ENCODE measurements around the gene KLF8.

The KLF8 gene

DNA sequence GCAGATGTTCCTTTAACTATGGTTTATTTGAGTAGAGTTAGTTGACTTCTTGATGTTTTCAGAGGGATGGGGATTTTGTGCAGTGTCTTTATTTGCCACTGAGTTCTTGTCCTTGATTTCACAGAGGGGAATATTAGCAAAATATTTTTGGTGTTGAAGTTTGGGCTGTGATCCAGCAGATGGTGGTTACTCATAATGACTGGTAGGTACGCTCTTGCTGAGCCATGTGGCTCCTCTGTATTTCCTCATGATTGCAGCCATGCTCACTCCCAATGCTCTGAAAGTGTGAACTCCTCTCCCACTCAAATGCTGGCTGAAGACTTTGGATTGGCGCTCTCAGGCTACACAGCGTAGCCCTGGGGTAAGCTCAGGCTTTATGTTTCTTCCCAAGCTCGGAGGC is 77.7 kb downstream of the KLF8 start:
- DNase-seq (ENCODE audit: low read depth in 2 of 2) = no peak

DNA sequence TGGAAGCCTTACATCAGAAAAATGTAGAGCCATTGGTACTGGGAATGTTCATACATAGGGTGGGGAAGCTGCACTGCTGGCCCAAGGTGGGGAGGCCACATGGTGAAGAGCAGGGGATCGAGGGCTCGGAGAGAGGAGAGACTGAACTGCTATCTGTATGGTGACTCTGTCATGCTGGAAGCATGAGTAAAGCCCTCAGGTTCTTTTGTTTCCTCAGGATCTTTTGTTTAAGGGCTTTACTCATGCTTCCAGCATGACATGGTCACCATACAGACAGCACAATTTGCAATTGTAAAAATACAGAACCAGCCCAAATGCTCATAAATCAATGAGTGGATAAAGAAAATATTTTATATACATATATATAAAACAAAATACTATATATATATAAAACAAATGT is 78.4 kb downstream of the KLF8 start:
- DNase-seq (ENCODE audit: low read depth in 2 of 2) = no peak

DNA sequence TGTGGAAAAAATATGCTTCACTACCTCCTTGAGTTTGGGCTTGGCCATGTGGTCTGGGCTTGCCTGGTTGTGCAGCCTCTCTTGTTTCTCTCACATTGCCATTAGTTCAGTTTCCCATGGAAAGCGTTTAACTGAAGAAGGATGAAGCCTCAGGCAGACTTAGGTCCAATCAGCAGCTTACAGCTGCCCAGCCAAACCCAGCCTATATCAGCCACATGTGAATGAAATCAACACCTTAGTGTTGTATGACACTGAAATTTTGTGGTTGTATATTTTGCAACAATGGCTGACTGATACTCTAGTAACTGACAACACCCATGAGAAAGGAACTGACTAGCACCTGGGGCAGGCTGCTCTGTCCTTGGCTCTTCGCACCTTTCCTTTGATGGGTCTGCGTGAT is 81.2 kb downstream of the KLF8 start:
- DNase-seq (ENCODE audit: low read depth in 2 of 2) = no peak

DNA sequence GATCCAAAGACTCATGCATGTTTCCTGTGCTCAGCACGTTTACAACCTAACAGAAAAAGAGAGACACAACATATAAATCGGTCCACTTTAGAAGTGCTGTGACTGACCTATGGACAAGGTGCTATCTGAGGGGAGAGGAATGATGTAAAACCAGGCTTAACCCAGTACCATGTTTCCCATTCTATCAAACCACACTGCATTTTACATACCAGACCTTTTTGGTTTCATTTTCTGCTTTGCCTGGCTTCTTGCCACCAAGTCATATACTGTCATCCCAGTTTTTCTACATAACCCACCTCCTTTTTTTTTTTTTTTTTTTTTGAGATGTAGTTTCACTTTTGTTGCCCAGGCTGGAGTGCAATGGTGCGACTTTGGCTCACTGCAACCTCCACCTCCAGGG is 82.2 kb downstream of the KLF8 start:
- DNase-seq (ENCODE audit: low read depth in 2 of 2) = no peak

DNA sequence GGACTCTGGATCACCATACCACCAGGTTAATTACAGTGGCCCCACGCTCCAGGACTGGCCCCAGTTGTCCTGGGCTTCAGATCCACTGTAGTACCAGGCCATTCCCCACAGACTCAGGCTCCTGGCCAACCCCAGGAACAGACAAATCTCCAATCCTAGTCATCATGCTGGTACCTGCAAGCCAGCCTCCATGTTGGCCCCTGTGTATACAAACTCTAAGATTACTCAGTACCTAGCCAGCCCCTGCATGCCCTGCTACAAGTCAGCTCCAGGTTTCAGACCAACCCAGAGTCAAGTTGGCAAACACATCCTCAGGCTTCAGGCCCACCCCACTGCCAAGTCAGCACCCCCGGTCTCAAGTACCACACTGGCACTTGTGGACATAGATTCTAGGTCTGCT is 85.9 kb downstream of the KLF8 start:
- no peak for DNase-seq (ENCODE audit: low read depth in 2 of 2)

DNA sequence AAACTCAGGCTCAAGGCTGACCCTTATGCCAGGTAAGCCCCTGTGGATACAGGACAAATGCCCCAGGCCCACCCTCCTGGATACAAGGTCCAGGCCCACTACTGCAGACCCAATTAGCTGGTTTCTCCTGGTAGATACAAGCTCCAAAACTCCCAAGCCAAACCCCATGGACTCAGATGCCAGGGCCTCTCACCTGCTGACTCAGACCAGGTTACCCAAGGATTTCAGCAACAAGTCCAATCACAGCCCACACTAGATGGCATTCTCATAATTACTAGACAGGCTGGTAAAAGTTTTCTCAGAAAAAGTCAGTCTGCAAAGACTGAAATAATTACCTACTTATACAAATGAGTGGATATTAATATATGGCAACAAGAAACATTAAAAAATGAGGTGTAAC is 87.0 kb downstream of the KLF8 start:
- DNase-seq (ENCODE audit: low read depth in 2 of 2) = no peak
